Measurements from ENCODE around the gene PSME1. TPM values are rescaled to one million over a fixed set of nuclear protein-coding genes. Genes with fewer than 3 reads are reported as not detected.

Gene PSME1
- total and polyA plus RNA-seq, 2 of the 13 experiments (the other 11 are each of a cell fraction or from before 2014, with no cell fraction given) = 159 to 608 TPM

DNA sequence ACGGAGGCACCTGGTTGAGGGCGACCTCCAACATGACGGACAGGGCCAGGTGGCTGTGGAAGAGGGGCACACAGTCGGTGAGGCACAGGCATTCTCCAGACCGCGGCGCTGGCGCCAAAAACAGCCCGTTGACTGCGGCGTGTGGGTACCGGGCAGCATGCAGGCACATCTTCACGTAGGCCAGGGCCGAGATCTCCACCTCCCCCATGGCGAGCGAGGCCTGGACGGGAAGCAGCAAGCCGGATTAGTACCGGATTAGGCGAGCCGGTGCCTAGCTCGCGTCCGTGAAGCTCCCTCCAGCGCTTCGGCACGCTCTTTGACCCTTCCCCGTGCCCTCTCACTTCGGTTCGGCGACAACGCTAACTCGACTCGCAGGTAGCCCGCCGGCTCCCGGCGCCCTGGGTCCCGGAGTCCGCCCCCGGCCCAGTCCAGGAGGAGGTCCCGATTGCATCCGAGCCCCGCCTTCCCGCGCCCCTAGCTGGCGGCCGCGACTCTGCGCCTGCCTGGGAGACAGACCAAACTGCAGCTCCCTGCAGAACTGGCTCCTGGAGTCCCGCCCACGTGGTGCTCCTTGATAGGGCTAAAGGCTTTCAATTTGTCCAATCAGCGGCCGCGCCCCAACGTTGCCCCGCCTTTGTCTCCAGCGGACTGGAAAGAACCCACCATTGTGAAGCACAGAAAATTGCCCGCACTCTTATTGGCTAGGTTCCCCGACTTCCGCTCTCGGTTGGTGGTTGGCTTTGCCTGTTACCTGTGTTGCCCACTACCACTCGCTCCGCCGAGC is 5.3 kb downstream of the PSME1 start, which contains the start of gene EMC9 (continued):
- TF ChIP-seq HNF4A (CRISPR knock-in tag; IDR thresholded peaks at IDR 0.05) (no peak; the same call in 1 of the 2 replicates), ZNF556 (CRISPR knock-in tag; IDR thresholded peaks at IDR 0.05; ENCODE audit: borderline replicate concordance) (peak; percentile 71), TBX2 (CRISPR knock-in tag; IDR thresholded peaks at IDR 0.05; ENCODE audit: borderline replicate concordance) (peak; percentile 96), ZMYM2 (CRISPR knock-in tag; IDR thresholded peaks at IDR 0.05) (no peak), NFRKB (IDR thresholded peaks at IDR 0.05) (no peak), NR2F6 (IDR thresholded peaks at IDR 0.05) (no peak), NR2F6 (CRISPR knock-in tag; IDR thresholded peaks at IDR 0.05) (peak; percentile 18; the same call in 1 of the 2 replicates), EHMT2 (IDR thresholded peaks at IDR 0.05; ENCODE audit: borderline replicate concordance, low read depth, low read length) (no peak; the same call in 1 of the 2 replicates), ZNF24 (IDR thresholded peaks at IDR 0.05) (no peak), MED13 (CRISPR knock-in tag; IDR thresholded peaks at IDR 0.05) (peak; percentile 95), NFE2 (CRISPR knock-in tag; IDR thresholded peaks at IDR 0.05) (no peak), MBNL3 (CRISPR knock-in tag; conservative IDR thresholded peaks at IDR 0.05) (no peak), NKX3-1 (CRISPR knock-in tag; IDR thresholded peaks at IDR 0.05) (peak; percentile 2; the same call in 1 of the 2 replicates), ZNF713 (CRISPR knock-in tag; IDR thresholded peaks at IDR 0.05) (peak; percentile 100), ZNF773 (CRISPR knock-in tag; IDR thresholded peaks at IDR 0.05; ENCODE audit: borderline replicate concordance) (peak; percentile 95)
- TF ChIP-seq, protein P1, sequence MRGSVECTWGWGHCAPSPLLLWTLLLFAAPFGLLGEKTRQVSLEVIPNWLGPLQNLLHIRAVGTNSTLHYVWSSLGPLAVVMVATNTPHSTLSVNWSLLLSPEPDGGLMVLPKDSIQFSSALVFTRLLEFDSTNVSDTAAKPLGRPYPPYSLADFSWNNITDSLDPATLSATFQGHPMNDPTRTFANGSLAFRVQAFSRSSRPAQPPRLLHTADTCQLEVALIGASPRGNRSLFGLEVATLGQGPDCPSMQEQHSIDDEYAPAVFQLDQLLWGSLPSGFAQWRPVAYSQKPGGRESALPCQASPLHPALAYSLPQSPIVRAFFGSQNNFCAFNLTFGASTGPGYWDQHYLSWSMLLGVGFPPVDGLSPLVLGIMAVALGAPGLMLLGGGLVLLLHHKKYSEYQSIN (CRISPR knock-in tag; IDR thresholded peaks at IDR 0.05; ENCODE audit: borderline replicate concordance) = no peak
- TF ChIP-seq, protein P2, sequence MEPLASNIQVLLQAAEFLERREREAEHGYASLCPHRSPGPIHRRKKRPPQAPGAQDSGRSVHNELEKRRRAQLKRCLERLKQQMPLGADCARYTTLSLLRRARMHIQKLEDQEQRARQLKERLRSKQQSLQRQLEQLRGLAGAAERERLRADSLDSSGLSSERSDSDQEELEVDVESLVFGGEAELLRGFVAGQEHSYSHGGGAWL (CRISPR knock-in tag; IDR thresholded peaks at IDR 0.05) = peak; percentile 95
- TF ChIP-seq, protein P3, sequence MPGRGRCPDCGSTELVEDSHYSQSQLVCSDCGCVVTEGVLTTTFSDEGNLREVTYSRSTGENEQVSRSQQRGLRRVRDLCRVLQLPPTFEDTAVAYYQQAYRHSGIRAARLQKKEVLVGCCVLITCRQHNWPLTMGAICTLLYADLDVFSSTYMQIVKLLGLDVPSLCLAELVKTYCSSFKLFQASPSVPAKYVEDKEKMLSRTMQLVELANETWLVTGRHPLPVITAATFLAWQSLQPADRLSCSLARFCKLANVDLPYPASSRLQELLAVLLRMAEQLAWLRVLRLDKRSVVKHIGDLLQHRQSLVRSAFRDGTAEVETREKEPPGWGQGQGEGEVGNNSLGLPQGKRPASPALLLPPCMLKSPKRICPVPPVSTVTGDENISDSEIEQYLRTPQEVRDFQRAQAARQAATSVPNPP (CRISPR knock-in tag; IDR thresholded peaks at IDR 0.05) = peak; percentile 95
- TF ChIP-seq, protein P4, sequence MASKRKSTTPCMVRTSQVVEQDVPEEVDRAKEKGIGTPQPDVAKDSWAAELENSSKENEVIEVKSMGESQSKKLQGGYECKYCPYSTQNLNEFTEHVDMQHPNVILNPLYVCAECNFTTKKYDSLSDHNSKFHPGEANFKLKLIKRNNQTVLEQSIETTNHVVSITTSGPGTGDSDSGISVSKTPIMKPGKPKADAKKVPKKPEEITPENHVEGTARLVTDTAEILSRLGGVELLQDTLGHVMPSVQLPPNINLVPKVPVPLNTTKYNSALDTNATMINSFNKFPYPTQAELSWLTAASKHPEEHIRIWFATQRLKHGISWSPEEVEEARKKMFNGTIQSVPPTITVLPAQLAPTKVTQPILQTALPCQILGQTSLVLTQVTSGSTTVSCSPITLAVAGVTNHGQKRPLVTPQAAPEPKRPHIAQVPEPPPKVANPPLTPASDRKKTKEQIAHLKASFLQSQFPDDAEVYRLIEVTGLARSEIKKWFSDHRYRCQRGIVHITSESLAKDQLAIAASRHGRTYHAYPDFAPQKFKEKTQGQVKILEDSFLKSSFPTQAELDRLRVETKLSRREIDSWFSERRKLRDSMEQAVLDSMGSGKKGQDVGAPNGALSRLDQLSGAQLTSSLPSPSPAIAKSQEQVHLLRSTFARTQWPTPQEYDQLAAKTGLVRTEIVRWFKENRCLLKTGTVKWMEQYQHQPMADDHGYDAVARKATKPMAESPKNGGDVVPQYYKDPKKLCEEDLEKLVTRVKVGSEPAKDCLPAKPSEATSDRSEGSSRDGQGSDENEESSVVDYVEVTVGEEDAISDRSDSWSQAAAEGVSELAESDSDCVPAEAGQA (IDR thresholded peaks at IDR 0.05; ENCODE audit: low read depth) = peak; percentile 31
- TF ChIP-seq, protein P4 (CRISPR knock-in tag; IDR thresholded peaks at IDR 0.05; ENCODE audit: borderline replicate concordance) = no peak
- TF ChIP-seq, protein P5, sequence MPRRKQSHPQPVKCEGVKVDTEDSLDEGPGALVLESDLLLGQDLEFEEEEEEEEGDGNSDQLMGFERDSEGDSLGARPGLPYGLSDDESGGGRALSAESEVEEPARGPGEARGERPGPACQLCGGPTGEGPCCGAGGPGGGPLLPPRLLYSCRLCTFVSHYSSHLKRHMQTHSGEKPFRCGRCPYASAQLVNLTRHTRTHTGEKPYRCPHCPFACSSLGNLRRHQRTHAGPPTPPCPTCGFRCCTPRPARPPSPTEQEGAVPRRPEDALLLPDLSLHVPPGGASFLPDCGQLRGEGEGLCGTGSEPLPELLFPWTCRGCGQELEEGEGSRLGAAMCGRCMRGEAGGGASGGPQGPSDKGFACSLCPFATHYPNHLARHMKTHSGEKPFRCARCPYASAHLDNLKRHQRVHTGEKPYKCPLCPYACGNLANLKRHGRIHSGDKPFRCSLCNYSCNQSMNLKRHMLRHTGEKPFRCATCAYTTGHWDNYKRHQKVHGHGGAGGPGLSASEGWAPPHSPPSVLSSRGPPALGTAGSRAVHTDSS (CRISPR knock-in tag; conservative IDR thresholded peaks at IDR 0.05) = peak; percentile 100

Data from HepG2 (cell line).